Endothelial cell of umbilical vein (primary cell): ENCODE results near the gene PPEF1. TPM values are rescaled to one million over a fixed set of nuclear protein-coding genes. Genes with fewer than 3 reads are reported as not detected.

Experiments used
- BruUV-seq: library from RNA; stranded (reverse); fragments of 400-500 nt; replicated peaks from 2 replicates; lab custom pipeline; 2021; lab: Mats Ljungman, UMichigan
- CTCF ChIA-PET: fragments of 300-600, 350-600 bp; sonication (Branson Sonifier 250); formaldehyde crosslinking; loops from one replicate; lab custom pipeline; 2021; ENCODE audit warnings: antibody characterized with exemption, inconsistent platforms; lab: Charles Lee
- POLR2A ChIA-PET: fragments of 300-600, 350-600 bp; sonication (Branson Sonifier 250); formaldehyde crosslinking; loops from one replicate; lab custom pipeline; 2021; ENCODE audit warnings: antibody characterized with exemption, inconsistent platforms; lab: Charles Lee
- DNase-seq: peaks from one replicate; pipeline ENCODE4 v3.0.0-alpha.2; 2011; ENCODE audit warnings: low read depth, low spot score
- FAIRE-seq: peaks from 2 replicates; lab custom pipeline; 2011; peaks lifted over from hg19 to GRCh38; lab: Jason Lieb, UNC
- H2AFZ ChIP-seq: 2 replicates; pipeline ENCODE4 v1.6.0; 2012; ENCODE audit warnings: low read depth, low read length, control low read depth, inconsistent platforms
- H3K27ac ChIP-seq: 2 replicates; pipeline ENCODE4 v1.5.1; 2011; ENCODE audit warnings: low read depth, mild to moderate bottlenecking, control low read depth, low read length, moderate library complexity; ENCODE audit not compliant: insufficient read depth
- H3K27me3 ChIP-seq, 2 experiments: 2 replicates each; pipeline versions ENCODE4 v1.6.0 to v1.6.1; 2011; ENCODE audit warnings: low read length in 2 of 2, mixed read lengths in 1 of 2; ENCODE audit not compliant: control insufficient read depth in 2 of 2, insufficient read depth in 2 of 2
- H3K36me3 ChIP-seq, 2 experiments: 2 replicates in 1 of 2; 3 replicates in 1 of 2; pipeline ENCODE4 v1.5.1; 2011; ENCODE audit warnings: low read length in 2 of 2, mild to moderate bottlenecking in 1 of 2, moderate library complexity in 1 of 2; ENCODE audit not compliant: control insufficient read depth in 2 of 2, insufficient read depth in 2 of 2; ENCODE audit errors: extremely low read depth in 1 of 2
- H3K4me1 ChIP-seq: 3 replicates; pipeline ENCODE4 v1.5.1; 2011; ENCODE audit warnings: mild to moderate bottlenecking, low read length; ENCODE audit not compliant: control insufficient read depth, insufficient read depth; ENCODE audit errors: extremely low read depth
- H3K4me2 ChIP-seq: 2 replicates; pipeline ENCODE4 v1.6.1; 2011; ENCODE audit warnings: low read length, control low read depth, mixed read lengths; ENCODE audit not compliant: insufficient read depth
- H3K4me3 ChIP-seq, 3 experiments: fragments of 200-600 bp in 1 of 3; sonication (generic), shearing (Covaris generic) in 1 of 3; replicated peaks in 1 of 3; 2 replicates each; pipeline ENCODE4 v1.5.1; 2011 to 2016; ENCODE audit warnings: control low read depth in 3 of 3, low read length in 3 of 3, mild to moderate bottlenecking in 2 of 3, inconsistent platforms in 1 of 3, low read depth in 1 of 3, moderate library complexity in 1 of 3; ENCODE audit not compliant: insufficient read depth in 1 of 3
- H3K79me2 ChIP-seq: 2 replicates; pipeline ENCODE4 v1.6.0; 2012; ENCODE audit warnings: low read length, inconsistent platforms; ENCODE audit not compliant: control insufficient read depth, insufficient read depth
- H3K9ac ChIP-seq: replicated peaks from 2 replicates; pipeline ENCODE3; 2011; ENCODE audit warnings: low read length, control low read depth; ENCODE audit not compliant: insufficient read depth; ENCODE audit errors: extremely low read depth
- H3K9me1 ChIP-seq: replicated peaks from 3 replicates; pipeline ENCODE4 v1.6.0; 2011; ENCODE audit warnings: mild to moderate bottlenecking, low read length; ENCODE audit not compliant: control insufficient read depth, insufficient read depth; ENCODE audit errors: extremely low read depth
- H3K9me3 ChIP-seq: replicated peaks from 2 replicates; pipeline ENCODE4 v1.5.1; 2012; ENCODE audit warnings: low read length, inconsistent platforms; ENCODE audit not compliant: control insufficient read depth, insufficient read depth
- H4K20me1 ChIP-seq: replicated peaks from 2 replicates; pipeline ENCODE3; 2011; ENCODE audit warnings: mild to moderate bottlenecking, low read length; ENCODE audit not compliant: control insufficient read depth, insufficient read depth; ENCODE audit errors: extremely low read depth
- CTCF ChIP-seq, 2 donors: IDR thresholded peaks; 1 replicate in 1 of 2; 2 replicates in 1 of 2; pipeline ENCODE4 v1.5.1; 2011; ENCODE audit warnings: low read length in 2 of 2, mild to moderate bottlenecking in 2 of 2, moderate library complexity in 2 of 2, control low read depth in 1 of 2, inconsistent platforms in 1 of 2, low read depth in 1 of 2; ENCODE audit not compliant: insufficient read depth in 1 of 2; ENCODE audit errors: extremely low read depth in 1 of 2
- EZH2 ChIP-seq: IDR thresholded peaks from 2 replicates; pipeline ENCODE4 v1.6.1; 2012; ENCODE audit warnings: borderline replicate concordance, low read depth, mild to moderate bottlenecking, moderate library complexity, low read length, inconsistent platforms; ENCODE audit not compliant: severe bottlenecking
- FOS ChIP-seq: IDR thresholded peaks from 2 replicates; pipeline ENCODE4 v1.6.1; 2011; ENCODE audit warnings: mild to moderate bottlenecking, low read length, moderate library complexity, borderline replicate concordance; ENCODE audit not compliant: insufficient read depth
- GATA2 ChIP-seq: IDR thresholded peaks from 2 replicates; pipeline ENCODE4 v1.7.0; 2011; ENCODE audit warnings: low read depth, mild to moderate bottlenecking, moderate library complexity, mixed read lengths, low read length; ENCODE audit not compliant: insufficient read length, insufficient read depth
- JUN ChIP-seq: IDR thresholded peaks from 2 replicates; pipeline ENCODE4 v1.6.1; 2011; ENCODE audit warnings: borderline replicate concordance, low read depth; ENCODE audit not compliant: insufficient read length, insufficient read depth
- MAX ChIP-seq: IDR thresholded peaks from 2 replicates; pipeline ENCODE4 v1.6.1; 2011; ENCODE audit not compliant: insufficient read depth, insufficient read length
- MYC ChIP-seq: IDR thresholded peaks from one replicate; pipeline ENCODE4 v1.6.1; 2011; ENCODE audit warnings: mild to moderate bottlenecking, low read depth, low read length
- POLR2A ChIP-seq: IDR thresholded peaks from 2 replicates; pipeline ENCODE4 v1.6.1; 2012; ENCODE audit warnings: low read depth, mild to moderate bottlenecking, control low read depth, low read length
- POLR2AphosphoS5 ChIP-seq: IDR thresholded peaks from 2 replicates; pipeline ENCODE4 v1.6.1; 2012; ENCODE audit warnings: low read depth, mild to moderate bottlenecking, control low read depth, low read length, moderate library complexity; ENCODE audit not compliant: insufficient read depth
- dilution Hi-C: fragments of 300-500 bp; cut with MboI; formaldehyde crosslinking; loops from one replicate; pipeline ENCODE4 v1.15.0; 2019; ENCODE audit warnings: low sequenced_read_pairs; ENCODE audit not compliant: extremely low pct_ligation_motif_present
- intact Hi-C: fragments of 100-400 bp; cut with micrococcal nuclease; formaldehyde crosslinking; loops from one replicate; pipeline ENCODE4 v1.10.0; 2022
- polyA plus RNA-seq, 4 experiments: library from polyadenylated mRNA; depleted of rRNA in 3 of 4; stranded (reverse) in 3 of 4; unstranded in 1 of 4; fragments of >200 nt; gene quantifications; 2 replicates each; pipeline versions ENCODE4 v1.2.1 to v1.2.3, GENCODE V29; 2011 to 2012; ENCODE audit warnings: missing spikeins in 1 of 4
- total RNA-seq: library from RNA; stranded (reverse); gene quantifications from 2 replicates; pipeline ENCODE4 v1.2.3, GENCODE V29; 2021

Gene PPEF1
- total and polyA plus RNA-seq, 2 donors (not counting 3 experiments of a cell fraction or from before 2014, with no cell fraction given): not detected

- ChIA-PET POLR2A (no interaction called here), CTCF (interaction anchor here (1.0 kb wide), 1 partner anchor 659 kb away, joined by 3 read pairs; no protein-coding TSS in a partner anchor)
- H2AFZ ChIP-seq: peak overlapping the region; percentile 94
- TF ChIP-seq MYC (no peak), EZH2 (no peak), POLR2A (no peak)
- H3K27me3 ChIP-seq: no peaks in the 10 kb centered on the region
- peak overlapping the region; percentile 63 to 76 (median 70) for H3K4me3 ChIP-seq
- H3K9me3 ChIP-seq: no peaks in the 10 kb centered on the region
- no peaks in the 10 kb centered on the region for H3K9me1 ChIP-seq
- DNase-seq (peak; percentile 80), FAIRE-seq (peak; percentile 93)
- BruUV-seq: TSS peak; percentile 36
- no peaks in the 10 kb centered on the region for H3K4me1 ChIP-seq
- H3K79me2 ChIP-seq: no peaks in the 10 kb centered on the region
- peak overlapping the region; percentile 75 for H3K9ac ChIP-seq
- peak overlapping the region; percentile 68 for H3K4me2 ChIP-seq
- peak overlapping the region; percentile 60 for H3K27ac ChIP-seq
- dilution Hi-C loops (no loop called here), intact Hi-C loops (loop anchor here (2.0 to 10.0 kb wide), 4 partner anchors 212 to 660 kb away; partner anchors contain the start of genes CDKL5 and PHKA2)
- no peaks in the 10 kb centered on the region for H3K36me3 ChIP-seq
- H4K20me1 ChIP-seq: no peaks in the 10 kb centered on the region
Measured at GRCh38 chrX:18674788-18675735, 32.4 kb upstream of the PPEF1 start.

GRCh38 chrX:18676050-18676449 is 31.4 kb upstream of the PPEF1 start:
- TF ChIP-seq MAX: no peak
- TF ChIP-seq JUN: no peak
- TF ChIP-seq FOS: no peak
- TF ChIP-seq POLR2A: no peak
- no peak for TF ChIP-seq MYC
- no peak for TF ChIP-seq EZH2
- no peak for TF ChIP-seq GATA2
- no peak for TF ChIP-seq POLR2AphosphoS5
- no peak for TF ChIP-seq CTCF (IDR thresholded peaks at IDR 0.05; ENCODE audit: extremely low read depth in 1 of 2, insufficient read depth in 1 of 2, low read depth in 1 of 2, low read length in 2 of 2)
- Histone ChIP-seq H3K9me1 (no peaks in the 10 kb centered on the region), H3K9ac (no peak overlapping the region), H3K4me2 (no peak overlapping the region), H3K4me1 (no peaks in the 10 kb centered on the region), H3K4me3 (no peak overlapping the region), H2AFZ (no peak overlapping the region), H4K20me1 (no peaks in the 10 kb centered on the region), H3K27me3 (no peaks in the 10 kb centered on the region), H3K79me2 (no peaks in the 10 kb centered on the region), H3K36me3 (no peaks in the 10 kb centered on the region), H3K9me3 (no peaks in the 10 kb centered on the region), H3K27ac (no peak overlapping the region)
- dilution Hi-C loops: no loop called here
- POLR2A ChIA-PET: no interaction called here
- no TSS peak for BruUV-seq
- CTCF ChIA-PET: interaction anchor here (2.6 kb wide), 1 partner anchor 11 kb away, joined by 13 read pairs; no protein-coding TSS in a partner anchor
- FAIRE-seq (no peak), DNase-seq (no peak)
- intact Hi-C loops: loop anchor here (5.0 to 10.0 kb wide), 3 partner anchors 211 to 659 kb away; partner anchors contain the start of gene PHKA2
